Activated CD8-positive, alpha-beta T cell treated with anti-CD3 and anti-CD28 coated beads for 36 hours (primary cell): ENCODE results near the gene RPH3AL. TPM values are rescaled to one million over a fixed set of nuclear protein-coding genes. Genes with fewer than 3 reads are reported as not detected.

Experiments used
- ATAC-seq: fragments of 200-7000 bp; cut with Tn5 transposase; one replicate; pipeline ENCODE4 v1.10.0; 2021; ENCODE audit warnings: mild to moderate bottlenecking, moderate library complexity
- CTCF ChIA-PET: fragments of 350-600 bp; sonication (Branson Sonifier 250); formaldehyde crosslinking; loops from one replicate; lab custom pipeline; 2021; ENCODE audit warnings: antibody characterized with exemption; lab: Charles Lee
- POLR2A ChIA-PET: fragments of 350-600 bp; sonication (Branson Sonifier 250); formaldehyde crosslinking; loops from one replicate; lab custom pipeline; 2021; ENCODE audit warnings: antibody characterized with exemption; lab: Charles Lee
- DNase-seq: peaks from one replicate; pipeline ENCODE4 v3.0.0-alpha.2; 2020
- H3K27ac Mint-ChIP-seq: one replicate; pipeline ENCODE4 v1.8.0; 2021; ENCODE audit warnings: mild to moderate bottlenecking, mixed read lengths
- H3K27me3 Mint-ChIP-seq: one replicate; pipeline ENCODE4 v1.8.0; 2021; ENCODE audit warnings: mixed read lengths
- H3K36me3 Mint-ChIP-seq: one replicate; pipeline ENCODE4 v1.8.0; 2021; ENCODE audit warnings: low read depth, mixed read lengths
- H3K4me1 Mint-ChIP-seq: one replicate; pipeline ENCODE4 v1.8.0; 2021; ENCODE audit warnings: low read depth, mixed read lengths
- H3K4me3 Mint-ChIP-seq: one replicate; pipeline ENCODE4 v1.8.0; 2021; ENCODE audit warnings: mild to moderate bottlenecking, moderate library complexity, mixed read lengths
- H3K9me3 Mint-ChIP-seq: one replicate; pipeline ENCODE4 v1.8.0; 2021; ENCODE audit warnings: mixed read lengths
- intact Hi-C: fragments of 100-400 bp; cut with micrococcal nuclease; formaldehyde crosslinking; loops from one replicate; pipeline ENCODE4 v1.10.0; 2022
- total RNA-seq, 2 experiments: library from RNA; stranded (reverse); gene quantifications; one replicate each; pipeline ENCODE4 v1.2.3, GENCODE V29; 2021
- TF ChIP-seq, protein P1 (sequence below): fragments of 200-600 bp; IDR thresholded peaks from one replicate; pipeline ENCODE4 v1.8.0; 2022; ENCODE audit warnings: antibody characterized with exemption, mild to moderate bottlenecking

RPH3AL gene
- total RNA-seq, 2 experiments from 2014 or later: 0.72 to 1.1 TPM

DNA sequence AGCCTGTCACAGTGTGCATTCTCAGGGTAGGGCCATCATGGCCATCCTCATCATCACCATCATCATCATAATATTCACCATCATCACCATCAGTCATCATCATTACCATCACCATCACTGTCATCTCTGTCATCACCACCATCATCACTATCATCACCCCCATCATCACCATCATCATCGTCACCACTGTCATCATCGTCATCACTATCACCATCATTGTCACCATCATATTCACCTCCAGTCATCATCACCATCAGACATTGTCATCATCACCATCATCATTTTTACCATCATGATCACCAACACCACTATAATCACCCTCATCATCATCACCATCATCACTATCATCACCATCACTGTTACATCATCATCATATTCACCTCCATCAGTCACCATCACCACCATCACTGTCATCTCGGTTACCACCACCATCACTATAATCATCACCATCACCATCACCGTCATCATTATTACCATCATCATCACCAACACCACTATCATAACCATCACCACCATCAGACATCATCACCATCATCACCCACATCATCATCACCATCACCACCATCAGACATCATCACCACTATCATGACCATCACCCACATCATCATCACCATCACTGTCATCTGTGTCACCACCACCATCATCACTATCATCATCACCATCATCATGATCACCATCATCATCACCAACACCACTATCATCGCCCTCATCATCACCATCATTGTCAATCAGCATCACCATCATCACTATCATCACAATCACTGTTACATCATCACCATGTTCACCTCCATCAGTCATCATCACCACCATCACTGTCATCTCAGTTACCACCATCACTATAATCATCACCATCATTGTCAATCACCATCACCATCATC lies 8.5 kb downstream of the RPH3AL start:
- TF ChIP-seq, protein P1, sequence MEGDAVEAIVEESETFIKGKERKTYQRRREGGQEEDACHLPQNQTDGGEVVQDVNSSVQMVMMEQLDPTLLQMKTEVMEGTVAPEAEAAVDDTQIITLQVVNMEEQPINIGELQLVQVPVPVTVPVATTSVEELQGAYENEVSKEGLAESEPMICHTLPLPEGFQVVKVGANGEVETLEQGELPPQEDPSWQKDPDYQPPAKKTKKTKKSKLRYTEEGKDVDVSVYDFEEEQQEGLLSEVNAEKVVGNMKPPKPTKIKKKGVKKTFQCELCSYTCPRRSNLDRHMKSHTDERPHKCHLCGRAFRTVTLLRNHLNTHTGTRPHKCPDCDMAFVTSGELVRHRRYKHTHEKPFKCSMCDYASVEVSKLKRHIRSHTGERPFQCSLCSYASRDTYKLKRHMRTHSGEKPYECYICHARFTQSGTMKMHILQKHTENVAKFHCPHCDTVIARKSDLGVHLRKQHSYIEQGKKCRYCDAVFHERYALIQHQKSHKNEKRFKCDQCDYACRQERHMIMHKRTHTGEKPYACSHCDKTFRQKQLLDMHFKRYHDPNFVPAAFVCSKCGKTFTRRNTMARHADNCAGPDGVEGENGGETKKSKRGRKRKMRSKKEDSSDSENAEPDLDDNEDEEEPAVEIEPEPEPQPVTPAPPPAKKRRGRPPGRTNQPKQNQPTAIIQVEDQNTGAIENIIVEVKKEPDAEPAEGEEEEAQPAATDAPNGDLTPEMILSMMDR: no peak
- no peak overlapping the region for H3K27ac Mint-ChIP-seq
- no peak for ATAC-seq
- intact Hi-C loops: no loop called here
- H3K9me3 Mint-ChIP-seq: peaks cover 7% of the 10 kb centered on the region
- H3K4me1 Mint-ChIP-seq: no peaks in the 10 kb centered on the region
- CTCF ChIA-PET: no interaction called here
- no peaks in the 10 kb centered on the region for H3K36me3 Mint-ChIP-seq
- H3K27me3 Mint-ChIP-seq: no peaks in the 10 kb centered on the region
- H3K4me3 Mint-ChIP-seq: no peak overlapping the region
- no peak for DNase-seq
- POLR2A ChIA-PET: no interaction called here

GRCh38 chr17:343211-343610 lies 9.4 kb downstream of the RPH3AL start:
- Mint-ChIP-seq H3K27ac (no peak overlapping the region), H3K27me3 (no peaks in the 10 kb centered on the region), H3K4me3 (no peak overlapping the region), H3K9me3 (peaks cover 7% of the 10 kb centered on the region), H3K4me1 (no peaks in the 10 kb centered on the region), H3K36me3 (no peaks in the 10 kb centered on the region)
- DNase-seq (no peak), ATAC-seq (no peak)
- intact Hi-C loops: no loop called here
- TF ChIP-seq, protein P1: no peak
- ChIA-PET POLR2A (no interaction called here), CTCF (no interaction called here)

GRCh38 chr17:340074-340473 lies 12.5 kb downstream of the RPH3AL start:
- Mint-ChIP-seq H3K36me3 (no peaks in the 10 kb centered on the region), H3K4me1 (peaks cover 10% of the 10 kb centered on the region), H3K27ac (no peak overlapping the region), H3K9me3 (peaks cover 7% of the 10 kb centered on the region), H3K27me3 (no peaks in the 10 kb centered on the region), H3K4me3 (no peak overlapping the region)
- no peak for ATAC-seq
- no peak for DNase-seq
- intact Hi-C loops: no loop called here
- ChIA-PET CTCF (no interaction called here), POLR2A (no interaction called here)
- TF ChIP-seq, protein P1: no peak

- ChIA-PET CTCF (no interaction called here), POLR2A (interaction anchor here (1.3 kb wide), 1 partner anchor 16 kb away, joined by 4 read pairs; no protein-coding TSS in a partner anchor)
- H3K27me3 Mint-ChIP-seq: no peaks in the 10 kb centered on the region
- intact Hi-C loops: no loop called here
- ATAC-seq: no peak
- no peak overlapping the region for H3K4me3 Mint-ChIP-seq
- DNase-seq: no peak
- peaks cover 14% of the 10 kb centered on the region for H3K4me1 Mint-ChIP-seq
- H3K27ac Mint-ChIP-seq: no peak overlapping the region
- H3K9me3 Mint-ChIP-seq: peaks cover 5% of the 10 kb centered on the region
- H3K36me3 Mint-ChIP-seq: no peaks in the 10 kb centered on the region
- TF ChIP-seq, protein P1: no peak
These were observed 13.2 kb downstream of the RPH3AL start for GRCh38 chr17:339193-340061.
